Endothelial cell of umbilical vein (primary cell): ENCODE data around the gene TM9SF4. TPM values are rescaled to one million over a fixed set of nuclear protein-coding genes. Genes with fewer than 3 reads are reported as not detected.

Experiments used
- BruUV-seq: library from RNA; stranded (reverse); fragments of 400-500 nt; replicated peaks from 2 replicates; lab custom pipeline; 2021; lab: Mats Ljungman, UMichigan
- CTCF ChIA-PET: fragments of 300-600, 350-600 bp; sonication (Branson Sonifier 250); formaldehyde crosslinking; loops from one replicate; lab custom pipeline; 2021; ENCODE audit warnings: antibody characterized with exemption, inconsistent platforms; lab: Charles Lee
- POLR2A ChIA-PET: fragments of 300-600, 350-600 bp; sonication (Branson Sonifier 250); formaldehyde crosslinking; loops from one replicate; lab custom pipeline; 2021; ENCODE audit warnings: antibody characterized with exemption, inconsistent platforms; lab: Charles Lee
- DNase-seq: peaks from one replicate; pipeline ENCODE4 v3.0.0-alpha.2; 2011; ENCODE audit warnings: low read depth, low spot score
- FAIRE-seq: peaks from 2 replicates; lab custom pipeline; 2011; peaks lifted over from hg19 to GRCh38; lab: Jason Lieb, UNC
- H2AFZ ChIP-seq: 2 replicates; pipeline ENCODE4 v1.6.0; 2012; ENCODE audit warnings: low read depth, low read length, control low read depth, inconsistent platforms
- H3K27ac ChIP-seq: 2 replicates; pipeline ENCODE4 v1.5.1; 2011; ENCODE audit warnings: low read depth, mild to moderate bottlenecking, control low read depth, low read length, moderate library complexity; ENCODE audit not compliant: insufficient read depth
- H3K27me3 ChIP-seq, 2 experiments: 2 replicates each; pipeline versions ENCODE4 v1.6.0 to v1.6.1; 2011; ENCODE audit warnings: low read length in 2 of 2, mixed read lengths in 1 of 2; ENCODE audit not compliant: control insufficient read depth in 2 of 2, insufficient read depth in 2 of 2
- H3K36me3 ChIP-seq, 2 experiments: 2 replicates in 1 of 2; 3 replicates in 1 of 2; pipeline ENCODE4 v1.5.1; 2011; ENCODE audit warnings: low read length in 2 of 2, mild to moderate bottlenecking in 1 of 2, moderate library complexity in 1 of 2; ENCODE audit not compliant: control insufficient read depth in 2 of 2, insufficient read depth in 2 of 2; ENCODE audit errors: extremely low read depth in 1 of 2
- H3K4me1 ChIP-seq: 3 replicates; pipeline ENCODE4 v1.5.1; 2011; ENCODE audit warnings: mild to moderate bottlenecking, low read length; ENCODE audit not compliant: control insufficient read depth, insufficient read depth; ENCODE audit errors: extremely low read depth
- H3K4me2 ChIP-seq: 2 replicates; pipeline ENCODE4 v1.6.1; 2011; ENCODE audit warnings: low read length, control low read depth, mixed read lengths; ENCODE audit not compliant: insufficient read depth
- H3K4me3 ChIP-seq, 3 experiments: fragments of 200-600 bp in 1 of 3; sonication (generic), shearing (Covaris generic) in 1 of 3; replicated peaks in 1 of 3; 2 replicates each; pipeline ENCODE4 v1.5.1; 2011 to 2016; ENCODE audit warnings: control low read depth in 3 of 3, low read length in 3 of 3, mild to moderate bottlenecking in 2 of 3, inconsistent platforms in 1 of 3, low read depth in 1 of 3, moderate library complexity in 1 of 3; ENCODE audit not compliant: insufficient read depth in 1 of 3
- H3K79me2 ChIP-seq: 2 replicates; pipeline ENCODE4 v1.6.0; 2012; ENCODE audit warnings: low read length, inconsistent platforms; ENCODE audit not compliant: control insufficient read depth, insufficient read depth
- H3K9ac ChIP-seq: replicated peaks from 2 replicates; pipeline ENCODE3; 2011; ENCODE audit warnings: low read length, control low read depth; ENCODE audit not compliant: insufficient read depth; ENCODE audit errors: extremely low read depth
- H3K9me1 ChIP-seq: replicated peaks from 3 replicates; pipeline ENCODE4 v1.6.0; 2011; ENCODE audit warnings: mild to moderate bottlenecking, low read length; ENCODE audit not compliant: control insufficient read depth, insufficient read depth; ENCODE audit errors: extremely low read depth
- H3K9me3 ChIP-seq: replicated peaks from 2 replicates; pipeline ENCODE4 v1.5.1; 2012; ENCODE audit warnings: low read length, inconsistent platforms; ENCODE audit not compliant: control insufficient read depth, insufficient read depth
- H4K20me1 ChIP-seq: replicated peaks from 2 replicates; pipeline ENCODE3; 2011; ENCODE audit warnings: mild to moderate bottlenecking, low read length; ENCODE audit not compliant: control insufficient read depth, insufficient read depth; ENCODE audit errors: extremely low read depth
- CTCF ChIP-seq, 2 donors: IDR thresholded peaks; 1 replicate in 1 of 2; 2 replicates in 1 of 2; pipeline ENCODE4 v1.5.1; 2011; ENCODE audit warnings: low read length in 2 of 2, mild to moderate bottlenecking in 2 of 2, moderate library complexity in 2 of 2, control low read depth in 1 of 2, inconsistent platforms in 1 of 2, low read depth in 1 of 2; ENCODE audit not compliant: insufficient read depth in 1 of 2; ENCODE audit errors: extremely low read depth in 1 of 2
- EZH2 ChIP-seq: IDR thresholded peaks from 2 replicates; pipeline ENCODE4 v1.6.1; 2012; ENCODE audit warnings: borderline replicate concordance, low read depth, mild to moderate bottlenecking, moderate library complexity, low read length, inconsistent platforms; ENCODE audit not compliant: severe bottlenecking
- GATA2 ChIP-seq: IDR thresholded peaks from 2 replicates; pipeline ENCODE4 v1.7.0; 2011; ENCODE audit warnings: low read depth, mild to moderate bottlenecking, moderate library complexity, mixed read lengths, low read length; ENCODE audit not compliant: insufficient read length, insufficient read depth
- JUN ChIP-seq: IDR thresholded peaks from 2 replicates; pipeline ENCODE4 v1.6.1; 2011; ENCODE audit warnings: borderline replicate concordance, low read depth; ENCODE audit not compliant: insufficient read length, insufficient read depth
- MAX ChIP-seq: IDR thresholded peaks from 2 replicates; pipeline ENCODE4 v1.6.1; 2011; ENCODE audit not compliant: insufficient read depth, insufficient read length
- MYC ChIP-seq: IDR thresholded peaks from one replicate; pipeline ENCODE4 v1.6.1; 2011; ENCODE audit warnings: mild to moderate bottlenecking, low read depth, low read length
- POLR2A ChIP-seq: IDR thresholded peaks from 2 replicates; pipeline ENCODE4 v1.6.1; 2012; ENCODE audit warnings: low read depth, mild to moderate bottlenecking, control low read depth, low read length
- POLR2AphosphoS5 ChIP-seq: IDR thresholded peaks from 2 replicates; pipeline ENCODE4 v1.6.1; 2012; ENCODE audit warnings: low read depth, mild to moderate bottlenecking, control low read depth, low read length, moderate library complexity; ENCODE audit not compliant: insufficient read depth
- dilution Hi-C: fragments of 300-500 bp; cut with MboI; formaldehyde crosslinking; loops from one replicate; pipeline ENCODE4 v1.15.0; 2019; ENCODE audit warnings: low sequenced_read_pairs; ENCODE audit not compliant: extremely low pct_ligation_motif_present
- intact Hi-C: fragments of 100-400 bp; cut with micrococcal nuclease; formaldehyde crosslinking; loops from one replicate; pipeline ENCODE4 v1.10.0; 2022
- polyA plus RNA-seq, 4 experiments: library from polyadenylated mRNA; depleted of rRNA in 3 of 4; stranded (reverse) in 3 of 4; unstranded in 1 of 4; fragments of >200 nt; gene quantifications; 2 replicates each; pipeline versions ENCODE4 v1.2.1 to v1.2.3, GENCODE V29; 2011 to 2012; ENCODE audit warnings: missing spikeins in 1 of 4
- total RNA-seq: library from RNA; stranded (reverse); gene quantifications from 2 replicates; pipeline ENCODE4 v1.2.3, GENCODE V29; 2021

Gene TM9SF4
- total and polyA plus RNA-seq, 2 donors (not counting 3 experiments of a cell fraction or from before 2014, with no cell fraction given): 46.4 to 61.9 TPM

GRCh38 chr20:32158351-32158750 is 48.8 kb downstream of the TM9SF4 start:
- dilution Hi-C loops (no loop called here), intact Hi-C loops (loop anchor here (5.0 kb wide), 1 partner anchor 494 kb away; no protein-coding TSS in a partner anchor)
- TF ChIP-seq EZH2 (no peak), MAX (no peak), POLR2A (no peak), POLR2AphosphoS5 (no peak), CTCF (IDR thresholded peaks at IDR 0.05; ENCODE audit: extremely low read depth in 1 of 2, insufficient read depth in 1 of 2, low read depth in 1 of 2, low read length in 2 of 2) (no peak), JUN (no peak), GATA2 (no peak), MYC (no peak)
- Histone ChIP-seq H3K79me2 (no peaks in the 10 kb centered on the region), H3K27ac (no peak overlapping the region), H3K4me1 (peaks cover 14% of the 10 kb centered on the region), H3K9ac (no peak overlapping the region), H4K20me1 (no peaks in the 10 kb centered on the region), H3K4me3 (no peak overlapping the region), H3K9me3 (no peaks in the 10 kb centered on the region), H2AFZ (no peak overlapping the region), H3K27me3 (no peaks in the 10 kb centered on the region), H3K9me1 (no peaks in the 10 kb centered on the region), H3K4me2 (no peak overlapping the region), H3K36me3 (peaks cover 7 to 34% of the 10 kb centered on the region in 2 experiments)
- FAIRE-seq (no peak), DNase-seq (no peak)
- CTCF ChIA-PET: no interaction called here
- BruUV-seq: no TSS peak
- POLR2A ChIA-PET: no interaction called here
